ENCODE measurements around the gene POU2F1.

DNA sequence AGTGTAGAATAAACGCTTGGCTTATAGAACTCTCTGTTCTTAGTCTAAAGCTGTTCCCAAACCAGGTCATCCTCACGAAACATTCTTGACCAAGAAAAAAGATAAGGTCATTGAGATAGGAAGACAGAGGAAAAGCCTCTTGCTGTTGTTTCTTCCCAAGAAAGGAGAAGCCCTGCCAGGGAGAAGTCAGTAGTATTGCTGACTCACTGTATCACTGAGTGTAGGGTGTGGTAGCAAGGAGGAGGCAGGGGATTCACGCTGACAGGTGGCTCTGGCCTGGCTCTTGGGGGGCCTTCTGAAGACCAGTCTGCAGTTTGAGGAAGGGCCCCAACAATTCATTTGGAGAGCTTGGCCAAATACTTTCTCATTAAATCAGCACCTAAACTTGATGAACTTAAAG lies 199.8 kb downstream of the POU2F1 start:
- TF ChIP-seq, protein P1, sequence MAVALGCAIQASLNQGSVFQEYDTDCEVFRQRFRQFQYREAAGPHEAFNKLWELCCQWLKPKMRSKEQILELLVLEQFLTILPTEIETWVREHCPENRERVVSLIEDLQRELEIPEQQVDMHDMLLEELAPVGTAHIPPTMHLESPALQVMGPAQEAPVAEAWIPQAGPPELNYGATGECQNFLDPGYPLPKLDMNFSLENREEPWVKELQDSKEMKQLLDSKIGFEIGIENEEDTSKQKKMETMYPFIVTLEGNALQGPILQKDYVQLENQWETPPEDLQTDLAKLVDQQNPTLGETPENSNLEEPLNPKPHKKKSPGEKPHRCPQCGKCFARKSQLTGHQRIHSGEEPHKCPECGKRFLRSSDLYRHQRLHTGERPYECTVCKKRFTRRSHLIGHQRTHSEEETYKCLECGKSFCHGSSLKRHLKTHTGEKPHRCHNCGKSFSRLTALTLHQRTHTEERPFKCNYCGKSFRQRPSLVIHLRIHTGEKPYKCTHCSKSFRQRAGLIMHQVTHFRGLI (tag by site-specific recombination; IDR thresholded peaks at IDR 0.05) = no peak
- no peak for TF ChIP-seq ZNF274 (IDR thresholded peaks at IDR 0.05; ENCODE audit: low read length)
- no peak for TF ChIP-seq ZNF274 (tag by site-specific recombination; IDR thresholded peaks at IDR 0.05; ENCODE audit: borderline replicate concordance)
- no peak for TF ChIP-seq ZNF561 (tag by site-specific recombination; IDR thresholded peaks at IDR 0.05; ENCODE audit: borderline replicate concordance)
- TF ChIP-seq ZBTB7A (tag by site-specific recombination; IDR thresholded peaks at IDR 0.05; ENCODE audit: low read depth) = no peak
- TF ChIP-seq, protein P2, sequence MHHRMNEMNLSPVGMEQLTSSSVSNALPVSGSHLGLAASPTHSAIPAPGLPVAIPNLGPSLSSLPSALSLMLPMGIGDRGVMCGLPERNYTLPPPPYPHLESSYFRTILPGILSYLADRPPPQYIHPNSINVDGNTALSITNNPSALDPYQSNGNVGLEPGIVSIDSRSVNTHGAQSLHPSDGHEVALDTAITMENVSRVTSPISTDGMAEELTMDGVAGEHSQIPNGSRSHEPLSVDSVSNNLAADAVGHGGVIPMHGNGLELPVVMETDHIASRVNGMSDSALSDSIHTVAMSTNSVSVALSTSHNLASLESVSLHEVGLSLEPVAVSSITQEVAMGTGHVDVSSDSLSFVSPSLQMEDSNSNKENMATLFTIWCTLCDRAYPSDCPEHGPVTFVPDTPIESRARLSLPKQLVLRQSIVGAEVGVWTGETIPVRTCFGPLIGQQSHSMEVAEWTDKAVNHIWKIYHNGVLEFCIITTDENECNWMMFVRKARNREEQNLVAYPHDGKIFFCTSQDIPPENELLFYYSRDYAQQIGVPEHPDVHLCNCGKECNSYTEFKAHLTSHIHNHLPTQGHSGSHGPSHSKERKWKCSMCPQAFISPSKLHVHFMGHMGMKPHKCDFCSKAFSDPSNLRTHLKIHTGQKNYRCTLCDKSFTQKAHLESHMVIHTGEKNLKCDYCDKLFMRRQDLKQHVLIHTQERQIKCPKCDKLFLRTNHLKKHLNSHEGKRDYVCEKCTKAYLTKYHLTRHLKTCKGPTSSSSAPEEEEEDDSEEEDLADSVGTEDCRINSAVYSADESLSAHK (tag by site-specific recombination; IDR thresholded peaks at IDR 0.05) = no peak
- TF ChIP-seq, protein P3, sequence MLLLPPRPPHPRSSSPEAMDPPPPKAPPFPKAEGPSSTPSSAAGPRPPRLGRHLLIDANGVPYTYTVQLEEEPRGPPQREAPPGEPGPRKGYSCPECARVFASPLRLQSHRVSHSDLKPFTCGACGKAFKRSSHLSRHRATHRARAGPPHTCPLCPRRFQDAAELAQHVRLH (tag by site-specific recombination; IDR thresholded peaks at IDR 0.05) = no peak
- TF ChIP-seq YY1 (tag by site-specific recombination; IDR thresholded peaks at IDR 0.05) = no peak
- TF ChIP-seq, protein P4, sequence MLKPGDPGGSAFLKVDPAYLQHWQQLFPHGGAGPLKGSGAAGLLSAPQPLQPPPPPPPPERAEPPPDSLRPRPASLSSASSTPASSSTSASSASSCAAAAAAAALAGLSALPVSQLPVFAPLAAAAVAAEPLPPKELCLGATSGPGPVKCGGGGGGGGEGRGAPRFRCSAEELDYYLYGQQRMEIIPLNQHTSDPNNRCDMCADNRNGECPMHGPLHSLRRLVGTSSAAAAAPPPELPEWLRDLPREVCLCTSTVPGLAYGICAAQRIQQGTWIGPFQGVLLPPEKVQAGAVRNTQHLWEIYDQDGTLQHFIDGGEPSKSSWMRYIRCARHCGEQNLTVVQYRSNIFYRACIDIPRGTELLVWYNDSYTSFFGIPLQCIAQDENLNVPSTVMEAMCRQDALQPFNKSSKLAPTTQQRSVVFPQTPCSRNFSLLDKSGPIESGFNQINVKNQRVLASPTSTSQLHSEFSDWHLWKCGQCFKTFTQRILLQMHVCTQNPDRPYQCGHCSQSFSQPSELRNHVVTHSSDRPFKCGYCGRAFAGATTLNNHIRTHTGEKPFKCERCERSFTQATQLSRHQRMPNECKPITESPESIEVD (tag by site-specific recombination; IDR thresholded peaks at IDR 0.05) = no peak
- TF ChIP-seq ZNF138 (tag by site-specific recombination; IDR thresholded peaks at IDR 0.05; ENCODE audit: borderline replicate concordance) = no peak
- TF ChIP-seq, protein P5, sequence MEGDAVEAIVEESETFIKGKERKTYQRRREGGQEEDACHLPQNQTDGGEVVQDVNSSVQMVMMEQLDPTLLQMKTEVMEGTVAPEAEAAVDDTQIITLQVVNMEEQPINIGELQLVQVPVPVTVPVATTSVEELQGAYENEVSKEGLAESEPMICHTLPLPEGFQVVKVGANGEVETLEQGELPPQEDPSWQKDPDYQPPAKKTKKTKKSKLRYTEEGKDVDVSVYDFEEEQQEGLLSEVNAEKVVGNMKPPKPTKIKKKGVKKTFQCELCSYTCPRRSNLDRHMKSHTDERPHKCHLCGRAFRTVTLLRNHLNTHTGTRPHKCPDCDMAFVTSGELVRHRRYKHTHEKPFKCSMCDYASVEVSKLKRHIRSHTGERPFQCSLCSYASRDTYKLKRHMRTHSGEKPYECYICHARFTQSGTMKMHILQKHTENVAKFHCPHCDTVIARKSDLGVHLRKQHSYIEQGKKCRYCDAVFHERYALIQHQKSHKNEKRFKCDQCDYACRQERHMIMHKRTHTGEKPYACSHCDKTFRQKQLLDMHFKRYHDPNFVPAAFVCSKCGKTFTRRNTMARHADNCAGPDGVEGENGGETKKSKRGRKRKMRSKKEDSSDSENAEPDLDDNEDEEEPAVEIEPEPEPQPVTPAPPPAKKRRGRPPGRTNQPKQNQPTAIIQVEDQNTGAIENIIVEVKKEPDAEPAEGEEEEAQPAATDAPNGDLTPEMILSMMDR (tag by site-specific recombination; IDR thresholded peaks at IDR 0.05) = no peak
- no peak for TF ChIP-seq TCF7L2 (IDR thresholded peaks at IDR 0.05; ENCODE audit: borderline replicate concordance, low read depth, low read length)
- no peak for TF ChIP-seq SALL2 (tag by site-specific recombination; IDR thresholded peaks at IDR 0.05; ENCODE audit: borderline replicate concordance)
- TF ChIP-seq, protein P6, sequence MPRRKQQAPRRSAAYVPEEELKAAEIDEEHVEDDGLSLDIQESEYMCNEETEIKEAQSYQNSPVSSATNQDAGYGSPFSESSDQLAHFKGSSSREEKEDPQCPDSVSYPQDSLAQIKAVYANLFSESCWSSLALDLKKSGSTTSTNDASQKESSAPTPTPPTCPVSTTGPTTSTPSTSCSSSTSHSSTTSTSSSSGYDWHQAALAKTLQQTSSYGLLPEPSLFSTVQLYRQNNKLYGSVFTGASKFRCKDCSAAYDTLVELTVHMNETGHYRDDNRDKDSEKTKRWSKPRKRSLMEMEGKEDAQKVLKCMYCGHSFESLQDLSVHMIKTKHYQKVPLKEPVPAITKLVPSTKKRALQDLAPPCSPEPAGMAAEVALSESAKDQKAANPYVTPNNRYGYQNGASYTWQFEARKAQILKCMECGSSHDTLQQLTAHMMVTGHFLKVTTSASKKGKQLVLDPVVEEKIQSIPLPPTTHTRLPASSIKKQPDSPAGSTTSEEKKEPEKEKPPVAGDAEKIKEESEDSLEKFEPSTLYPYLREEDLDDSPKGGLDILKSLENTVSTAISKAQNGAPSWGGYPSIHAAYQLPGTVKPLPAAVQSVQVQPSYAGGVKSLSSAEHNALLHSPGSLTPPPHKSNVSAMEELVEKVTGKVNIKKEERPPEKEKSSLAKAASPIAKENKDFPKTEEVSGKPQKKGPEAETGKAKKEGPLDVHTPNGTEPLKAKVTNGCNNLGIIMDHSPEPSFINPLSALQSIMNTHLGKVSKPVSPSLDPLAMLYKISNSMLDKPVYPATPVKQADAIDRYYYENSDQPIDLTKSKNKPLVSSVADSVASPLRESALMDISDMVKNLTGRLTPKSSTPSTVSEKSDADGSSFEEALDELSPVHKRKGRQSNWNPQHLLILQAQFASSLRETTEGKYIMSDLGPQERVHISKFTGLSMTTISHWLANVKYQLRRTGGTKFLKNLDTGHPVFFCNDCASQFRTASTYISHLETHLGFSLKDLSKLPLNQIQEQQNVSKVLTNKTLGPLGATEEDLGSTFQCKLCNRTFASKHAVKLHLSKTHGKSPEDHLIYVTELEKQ (tag by site-specific recombination; IDR thresholded peaks at IDR 0.05; ENCODE audit: borderline replicate concordance) = no peak
- TF ChIP-seq ZNF292 (tag by site-specific recombination; IDR thresholded peaks at IDR 0.05; ENCODE audit: borderline replicate concordance, low read depth) = no peak

All from HEK293 (cell line).